B cell (primary cell): ENCODE results near the gene EEF1AKMT3. TPM values are rescaled to one million over a fixed set of nuclear protein-coding genes. Genes with fewer than 3 reads are reported as not detected.

Experiments
- ATAC-seq: fragments of 200-7000 bp; cut with Tn5 transposase; one replicate; pipeline ENCODE4 v1.10.0; 2021; ENCODE audit warnings: low read depth, mild to moderate bottlenecking, moderate number of reproducible peaks, moderate library complexity
- CTCF ChIA-PET: fragments of 350-600 bp; sonication (Branson Sonifier 250); formaldehyde crosslinking; loops from one replicate; lab custom pipeline; 2021; ENCODE audit warnings: antibody characterized with exemption, inconsistent platforms; lab: Charles Lee
- POLR2A ChIA-PET: fragments of 350-600 bp; sonication (Branson Sonifier 250); formaldehyde crosslinking; loops from one replicate; lab custom pipeline; 2021; ENCODE audit warnings: antibody characterized with exemption; lab: Charles Lee
- DNase-seq: peaks from one replicate; pipeline ENCODE4 v3.0.0; 2013
- H2AFZ ChIP-seq: 2 replicates; pipeline ENCODE4 v1.6.1; 2012; ENCODE audit warnings: mild to moderate bottlenecking, low read depth, low read length; ENCODE audit not compliant: insufficient read depth, poor library complexity, severe bottlenecking
- H3K27ac ChIP-seq, 2 donors: 1 replicate in 1 of 2; 2 replicates in 1 of 2; pipeline ENCODE4 v1.5.1; 2012 to 2013; ENCODE audit warnings: low read length in 2 of 2, mild to moderate bottlenecking in 2 of 2, moderate library complexity in 1 of 2
- H3K27me3 ChIP-seq, 4 experiments: fragments of 200-600 bp in 1 of 4; sonication (generic) in 1 of 4; replicated peaks in 1 of 4; 1 replicate in 2 of 4; 2 replicates in 2 of 4; pipeline versions ENCODE4 v1.6.1 to v1.7.0; 2013 to 2016; ENCODE audit warnings: low read length in 3 of 4, mild to moderate bottlenecking in 2 of 4, mixed read lengths in 1 of 4, moderate library complexity in 1 of 4; ENCODE audit not compliant: insufficient read depth in 4 of 4, control insufficient read depth in 3 of 4; ENCODE audit errors: control extremely low read depth in 1 of 4
- H3K36me3 ChIP-seq, 2 experiments: replicated peaks in 1 of 2; 1 replicate in 1 of 2; 2 replicates in 1 of 2; pipeline versions ENCODE4 v1.6.1 to v1.7.1; 2013; ENCODE audit warnings: low read length in 1 of 2; ENCODE audit not compliant: insufficient read depth in 2 of 2, control insufficient read depth in 1 of 2; ENCODE audit errors: control extremely low read depth in 1 of 2, extremely low read depth in 1 of 2
- H3K4me1 ChIP-seq, 2 donors: fragments of 200-600 bp in 1 of 2; sonication (generic) in 1 of 2; 1 replicate in 1 of 2; 2 replicates in 1 of 2; pipeline versions ENCODE4 v1.5.1 to v1.6.1; 2013 to 2017; ENCODE audit warnings: low read length in 2 of 2; ENCODE audit not compliant: control insufficient read depth in 2 of 2, insufficient read depth in 2 of 2
- H3K4me2 ChIP-seq: replicated peaks from 2 replicates; pipeline ENCODE3; 2012; ENCODE audit warnings: mild to moderate bottlenecking, low read depth, low read length; ENCODE audit not compliant: poor library complexity, severe bottlenecking
- H3K4me3 ChIP-seq, 5 experiments: fragments of 200-600 bp in 1 of 5; sonication (generic) in 1 of 5; 1 replicate in 3 of 5; 2 replicates in 2 of 5; pipeline versions ENCODE4 v1.5.1 to v1.7.0; 2011 to 2016; ENCODE audit warnings: low read length in 4 of 5, mild to moderate bottlenecking in 4 of 5, low read depth in 2 of 5, control low read depth in 1 of 5, moderate library complexity in 1 of 5; ENCODE audit not compliant: insufficient read depth in 1 of 5; ENCODE audit errors: control extremely low read depth in 1 of 5, extremely low read depth in 1 of 5
- H3K79me2 ChIP-seq: fragments of 200-600 bp; sonication (generic); one replicate; pipeline ENCODE4 v1.6.0; 2016; ENCODE audit warnings: low read length; ENCODE audit not compliant: control insufficient read depth, insufficient read depth
- H3K9ac ChIP-seq: fragments of 200-600 bp; sonication (generic); 2 replicates; pipeline ENCODE4 v1.6.1; 2017; ENCODE audit warnings: mild to moderate bottlenecking, low read length, moderate library complexity
- H3K9me3 ChIP-seq, 3 donors: one replicate each; pipeline versions ENCODE4 v1.6.1 to v1.7.1; 2013; ENCODE audit warnings: low read length in 2 of 3; ENCODE audit not compliant: control insufficient read depth in 2 of 3, insufficient read depth in 1 of 3; ENCODE audit errors: control extremely low read depth in 1 of 3
- H4K20me1 ChIP-seq: 2 replicates; pipeline ENCODE4 v1.6.0; 2012; ENCODE audit warnings: mild to moderate bottlenecking, low read length; ENCODE audit not compliant: insufficient read depth, control insufficient read depth, poor library complexity, severe bottlenecking
- H3K27ac Mint-ChIP-seq: one replicate; pipeline ENCODE4 v1.8.0; 2021; ENCODE audit warnings: mixed read lengths
- H3K27me3 Mint-ChIP-seq: one replicate; pipeline ENCODE4 v1.8.0; 2021; ENCODE audit warnings: mixed read lengths
- H3K4me1 Mint-ChIP-seq: one replicate; pipeline ENCODE4 v1.8.0; 2021; ENCODE audit warnings: mixed read lengths
- H3K4me3 Mint-ChIP-seq: one replicate; pipeline ENCODE4 v1.8.0; 2021; ENCODE audit warnings: mixed read lengths
- H3K9me3 Mint-ChIP-seq: one replicate; pipeline ENCODE4 v1.8.0; 2022; ENCODE audit warnings: mixed read lengths; ENCODE audit not compliant: insufficient read depth
- CTCF ChIP-seq: fragments of 200-600 bp; IDR thresholded peaks from one replicate; pipeline ENCODE4 v1.8.0; 2022; ENCODE audit warnings: antibody characterized with exemption, mild to moderate bottlenecking
- EZH2 ChIP-seq: IDR thresholded peaks from 2 replicates; pipeline ENCODE4 v1.6.1; 2012; ENCODE audit warnings: borderline replicate concordance, low read depth, mild to moderate bottlenecking, moderate library complexity, low read length; ENCODE audit not compliant: insufficient read depth, poor library complexity, severe bottlenecking
- WGBS: methylation state at CpG from one replicate; pipeline ENCODE4 v1.1.5; 2013; ENCODE audit warnings: missing lambda C conversion rate; ENCODE audit not compliant: insufficient coverage; 5-methylcytosine and 5-hydroxymethylcytosine counted together
- intact Hi-C: fragments of 100-400 bp; cut with micrococcal nuclease; formaldehyde crosslinking; loops from one replicate; pipeline ENCODE4 v1.10.0; 2022
- polyA plus RNA-seq: library from polyadenylated mRNA; depleted of rRNA; stranded (reverse); fragments of >200 nt; gene quantifications from 2 replicates; pipeline ENCODE4 v1.2.3, GENCODE V29; 2012
- total RNA-seq, 2 donors: library from RNA; stranded (reverse); fragments of 120-200 nt in 1 of 2; gene quantifications; 1 replicate in 1 of 2; 2 replicates in 1 of 2; pipeline versions ENCODE4 v1.2.3 to v1.2.4, GENCODE V29; 2013 to 2022

Gene EEF1AKMT3
- total and polyA plus RNA-seq, 2 donors (not counting 1 experiment from before 2014, with no cell fraction given), result 0.89 to 1.3 TPM

- no peaks in the 10 kb centered on the region for H3K27me3 Mint-ChIP-seq
Measured at GRCh38 chr12:57749061-57749460, 23.4 kb upstream of the EEF1AKMT3 start.

More at GRCh38 chr12:57749061-57749460, 23.4 kb upstream of the EEF1AKMT3 start:
- ChIA-PET CTCF (interaction anchor here (0.7 to 1.0 kb wide), 3 partner anchors 8 to 39 kb away, joined by 3 to 6 read pairs (median 3); no protein-coding TSS in a partner anchor), POLR2A (no interaction called here)
- no peak for ATAC-seq
- Histone ChIP-seq H4K20me1 (no peaks in the 10 kb centered on the region), H2AFZ (no peak overlapping the region), H3K4me2 (no peak overlapping the region), H3K9ac (no peak overlapping the region), H3K4me3 (no peak overlapping the region), H3K9me3 (no peaks in the 10 kb centered on the region), H3K79me2 (peaks cover 33% of the 10 kb centered on the region), H3K36me3 (peaks cover 2 to 41% of the 10 kb centered on the region in 2 experiments), H3K27ac (no peak overlapping the region), H3K27me3 (no peaks in the 10 kb centered on the region), H3K4me1 (peaks cover 33 to 52% of the 10 kb centered on the region in 2 donors)
- no peaks in the 10 kb centered on the region for H3K9me3 Mint-ChIP-seq
- WGBS, result 97% methylated on average over 5 of the region's 5 CpGs
- H3K4me3 Mint-ChIP-seq, result no peak overlapping the region
- intact Hi-C loops, result no loop called here
- no peak for DNase-seq
- TF ChIP-seq EZH2, result no peak
- TF ChIP-seq CTCF, result no peak
- no peak overlapping the region for H3K27ac Mint-ChIP-seq
- H3K4me1 Mint-ChIP-seq, result peaks cover 57% of the 10 kb centered on the region
